T-helper 2 cell (primary cell): Measurements from ENCODE around the gene SEMA3F.
A peak's percentile ranks its signal among the peaks of the same experiment; 100 is the strongest.

Source experiments
- DNase-seq, 5 experiments: peaks; one replicate each; pipeline versions ENCODE4 v3.0.0 to v3.0.0-alpha.2; 2012 to 2022

The SEMA3F gene

DNA sequence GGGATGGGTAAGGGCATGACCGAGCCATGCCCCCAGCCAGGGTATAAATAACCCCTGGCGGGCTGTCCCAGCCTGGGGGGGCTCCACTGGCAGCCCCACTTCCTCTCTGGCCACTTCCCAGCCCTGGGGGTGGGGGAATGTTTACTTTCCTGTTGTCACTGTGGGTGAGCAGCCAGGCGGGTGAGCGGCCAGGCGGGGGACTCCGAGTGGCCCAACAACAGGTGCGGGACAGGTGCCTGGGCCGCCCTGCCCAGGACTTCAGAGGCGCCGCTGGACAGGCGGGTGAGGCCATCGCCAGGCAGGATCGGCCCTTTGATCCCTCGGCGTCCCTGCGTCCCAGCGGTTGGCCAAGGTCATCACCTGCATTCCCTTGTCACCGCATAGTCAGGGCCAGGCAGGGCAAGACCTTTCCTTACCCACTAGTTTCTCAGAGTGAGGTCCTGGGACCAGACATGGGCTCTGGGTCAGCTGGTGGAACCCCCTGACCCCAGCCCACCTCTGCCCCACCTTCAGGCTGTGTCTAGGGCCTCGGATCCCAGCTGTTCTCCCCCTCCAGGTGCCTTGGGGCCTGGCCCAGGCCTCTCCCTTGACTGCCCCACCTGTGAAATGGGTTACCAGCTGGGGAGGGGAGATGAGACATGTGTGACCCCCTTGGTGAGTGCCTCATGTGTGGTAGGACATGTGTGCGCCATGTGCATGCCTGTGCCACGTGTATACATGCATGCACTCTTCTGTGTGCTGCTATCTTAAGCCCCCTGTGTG, 16.6 kb downstream of the SEMA3F start:
- no peak for DNase-seq

- DNase-seq, result no peak
Measured at GRCh38 chr3:50172626-50173220, 17.6 kb downstream of the SEMA3F start.

GRCh38 chr3:50173685-50174516, 18.8 kb downstream of the SEMA3F start:
- DNase-seq, result peak in 1 of 5 experiments; percentile 33

- no peak for DNase-seq
Measured at GRCh38 chr3:50174517-50174895, 19.4 kb downstream of the SEMA3F start.

- DNase-seq, result no peak
Measured at GRCh38 chr3:50174947-50175524, 19.9 kb downstream of the SEMA3F start.

DNA sequence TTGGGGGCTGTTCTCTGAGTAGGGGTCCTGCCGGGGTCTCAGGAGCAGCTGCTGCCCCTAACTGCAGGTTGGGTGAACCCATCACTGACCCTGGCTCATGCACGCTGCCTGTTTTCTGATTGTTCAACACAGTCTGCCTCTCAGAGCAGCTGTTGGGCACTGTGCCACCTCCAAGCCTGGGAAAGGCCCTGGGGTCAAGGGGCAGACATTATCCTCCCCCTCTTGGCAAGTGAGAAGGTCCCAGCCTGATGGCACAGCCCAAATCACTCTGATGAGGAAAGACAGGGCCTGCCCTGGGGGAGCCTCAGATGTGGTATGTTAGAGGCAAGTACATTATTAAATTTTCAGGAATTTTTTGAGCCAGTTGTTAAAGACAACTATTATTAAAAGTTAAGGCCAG, 22.2 kb downstream of the SEMA3F start:
- no peak for DNase-seq

DNA sequence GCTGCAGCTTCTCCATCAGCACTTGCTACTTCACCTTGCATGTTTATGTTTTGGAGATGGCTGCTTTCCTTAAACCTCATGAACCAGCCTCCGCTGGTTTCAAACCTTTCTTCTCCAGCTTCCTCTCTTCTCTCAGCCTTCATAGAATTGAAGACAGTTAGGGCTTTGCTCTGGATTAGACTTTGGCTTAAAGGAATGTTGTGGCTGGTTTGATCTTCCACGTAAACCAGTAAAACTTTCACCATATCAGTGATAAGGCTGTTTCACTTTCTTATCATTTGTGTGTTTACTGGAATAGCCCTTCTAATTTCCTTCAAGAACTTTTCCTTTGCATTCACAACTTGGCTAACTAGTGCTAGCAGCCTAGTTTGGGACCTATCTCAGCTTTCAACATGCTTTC, 24.6 kb downstream of the SEMA3F start:
- DNase-seq, result no peak

DNA sequence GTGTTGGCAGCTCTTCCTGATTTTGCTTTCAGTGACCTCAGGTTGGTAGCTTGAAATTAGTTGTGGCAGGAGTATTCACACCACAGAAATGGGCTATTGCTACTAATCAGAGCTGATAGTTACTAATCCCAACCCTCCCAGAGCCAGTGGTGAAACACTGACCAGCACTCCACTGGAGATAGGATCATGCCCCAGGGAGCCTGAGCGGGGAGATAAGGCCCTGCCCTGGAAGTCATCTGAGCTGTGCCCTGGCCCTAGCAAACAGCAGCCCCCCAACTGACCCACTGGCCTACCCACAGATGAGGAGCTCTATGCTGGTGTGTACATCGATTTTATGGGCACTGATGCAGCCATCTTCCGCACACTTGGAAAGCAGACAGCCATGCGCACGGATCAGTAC, 26.9 kb downstream of the SEMA3F start:
- DNase-seq, result no peak

- no peak for DNase-seq
Measured at GRCh38 chr3:50182533-50183099, 27.5 kb downstream of the SEMA3F start.

GRCh38 chr3:50183755-50184154, 28.6 kb downstream of the SEMA3F start:
- DNase-seq, result no peak

DNA sequence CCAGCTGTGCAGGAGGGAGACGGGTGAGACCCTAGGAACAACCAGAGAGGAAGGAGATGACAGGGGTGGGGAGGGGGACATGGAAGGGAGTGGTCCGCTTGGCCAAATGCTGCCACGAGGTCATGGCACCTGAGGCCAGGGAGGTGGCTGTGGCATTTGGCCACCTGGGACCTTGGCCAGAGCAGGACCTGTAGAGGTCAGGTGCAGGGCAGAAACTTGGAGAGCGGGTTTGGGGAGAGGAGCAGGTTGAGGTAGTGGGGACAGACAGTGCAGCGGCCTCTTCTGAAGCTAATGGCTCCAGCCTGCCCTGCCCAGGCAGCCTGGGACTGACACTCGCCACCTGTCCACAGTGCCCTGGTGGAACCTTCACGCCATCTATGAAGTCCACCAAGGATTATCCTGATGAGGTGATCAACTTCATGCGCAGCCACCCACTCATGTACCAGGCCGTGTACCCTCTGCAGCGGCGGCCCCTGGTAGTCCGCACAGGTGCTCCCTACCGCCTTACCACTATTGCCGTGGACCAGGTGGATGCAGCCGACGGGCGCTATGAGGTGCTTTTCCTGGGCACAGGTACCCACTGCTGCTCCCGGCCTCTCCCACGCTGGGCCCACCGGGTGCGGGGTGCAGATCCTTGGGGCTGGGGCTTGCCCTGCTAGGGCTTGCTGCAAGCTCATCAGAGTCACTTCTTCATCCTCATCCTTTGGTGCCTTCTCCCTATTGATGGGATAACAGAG, 29.3 kb downstream of the SEMA3F start:
- DNase-seq, result no peak

GRCh38 chr3:50185230-50185629, 30.1 kb downstream of the SEMA3F start:
- no peak for DNase-seq

DNA sequence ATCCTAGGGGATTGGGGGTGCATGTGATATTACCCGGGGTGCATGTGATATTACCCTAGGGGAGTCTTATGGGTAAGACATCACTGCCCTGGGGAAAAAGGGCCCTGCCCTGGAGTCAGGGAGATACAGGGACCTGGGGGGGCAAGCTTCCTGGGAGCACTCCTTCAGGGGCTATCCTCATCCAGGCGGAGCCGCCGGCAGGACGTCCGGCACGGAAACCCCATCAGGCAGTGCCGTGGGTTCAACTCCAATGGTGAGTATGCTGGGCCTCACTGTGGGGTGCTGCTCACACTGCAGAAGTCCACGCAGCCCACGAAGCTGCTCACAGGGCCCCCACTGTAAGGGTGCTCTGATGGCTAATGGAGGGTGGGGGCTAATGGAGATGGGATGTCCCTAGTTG, 31.0 kb downstream of the SEMA3F start:
- no peak for DNase-seq

- DNase-seq, result no peak
Measured at GRCh38 chr3:50187750-50188149, 32.6 kb downstream of the SEMA3F start.

GRCh38 chr3:50189274-50189673, 34.1 kb downstream of the SEMA3F start:
- peak in 1 of 5 experiments; percentile 49 for DNase-seq

GRCh38 chr3:50189989-50190388, 34.9 kb downstream of the SEMA3F start:
- no peak for DNase-seq

DNA sequence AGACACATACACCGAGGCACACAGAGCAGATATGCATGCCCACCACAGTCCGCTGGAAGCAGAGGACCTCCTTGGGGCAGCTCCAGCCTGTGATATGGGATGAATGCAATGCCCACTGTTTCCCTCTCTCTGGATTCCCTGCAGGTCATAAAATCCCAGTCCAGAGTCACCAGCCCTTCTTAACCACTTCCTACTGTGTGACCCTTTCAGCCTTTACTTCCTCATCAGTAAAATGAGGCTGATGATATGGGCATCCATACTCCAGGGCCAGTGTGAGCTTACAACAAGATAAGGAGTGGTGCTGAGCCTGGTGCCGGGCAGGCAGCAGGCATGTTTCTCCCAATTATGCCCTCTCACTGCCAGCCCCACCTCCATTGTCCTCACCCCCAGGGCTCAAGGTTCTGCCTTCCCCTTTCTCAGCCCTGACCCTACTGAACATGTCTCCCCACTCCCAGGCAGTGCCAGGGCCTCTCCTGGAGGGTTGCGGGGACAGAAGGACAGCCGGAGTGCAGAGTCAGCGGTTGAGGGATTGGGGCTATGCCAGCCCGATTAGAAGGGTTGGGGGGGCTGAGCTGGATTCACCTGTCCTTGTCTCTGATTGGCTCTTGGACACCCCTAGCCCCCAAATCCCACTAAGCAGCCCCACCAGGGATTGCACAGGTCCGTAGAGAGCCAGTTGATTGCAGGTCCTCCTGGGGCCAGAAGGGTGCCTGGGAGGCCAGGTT, 36.0 kb downstream of the SEMA3F start, which contains the start of gene GNAT1:
Gene GNAT1, plus strand, starts transcription at position 675 of the 725 bp plus-strand sequence. CDS start 116 bp downstream, outside the sequence.
- DNase-seq, result no peak

DNA sequence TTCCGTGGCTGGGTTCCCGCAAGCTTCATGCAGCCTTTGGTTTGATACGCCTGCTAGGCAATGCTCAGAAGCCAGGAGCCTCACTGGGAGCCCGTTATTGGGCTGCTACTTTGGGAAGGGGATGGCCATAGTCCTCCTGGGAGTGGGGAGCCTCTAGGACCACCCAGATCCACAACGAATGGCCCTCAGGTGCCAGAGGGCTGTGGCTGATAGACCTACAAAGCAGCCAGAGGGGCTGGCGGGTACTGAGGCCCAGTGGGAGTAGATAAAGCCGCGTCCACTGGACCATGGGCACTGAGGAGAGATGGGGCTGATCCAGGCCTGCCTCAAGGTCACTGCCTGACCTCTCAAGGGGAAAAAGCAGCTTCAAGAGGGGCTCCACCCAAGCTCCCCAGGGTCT, 37.0 kb downstream of the SEMA3F start:
- DNase-seq, result no peak

- peak; percentile 63 to 81 (median 70) for DNase-seq
Measured at GRCh38 chr3:50192689-50193141, 37.6 kb downstream of the SEMA3F start.

DNA sequence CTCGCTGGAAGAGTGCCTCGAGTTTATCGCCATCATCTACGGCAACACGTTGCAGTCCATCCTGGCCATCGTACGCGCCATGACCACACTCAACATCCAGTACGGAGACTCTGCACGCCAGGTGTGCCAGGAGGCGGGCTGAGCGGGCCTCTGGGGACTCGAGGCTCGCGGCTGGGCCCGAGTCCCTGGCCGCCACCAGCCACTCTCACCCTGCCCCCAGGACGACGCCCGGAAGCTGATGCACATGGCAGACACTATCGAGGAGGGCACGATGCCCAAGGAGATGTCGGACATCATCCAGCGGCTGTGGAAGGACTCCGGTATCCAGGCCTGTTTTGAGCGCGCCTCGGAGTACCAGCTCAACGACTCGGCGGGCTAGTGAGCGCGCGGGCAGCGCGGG, 38.2 kb downstream of the SEMA3F start:
- DNase-seq, result no peak

DNA sequence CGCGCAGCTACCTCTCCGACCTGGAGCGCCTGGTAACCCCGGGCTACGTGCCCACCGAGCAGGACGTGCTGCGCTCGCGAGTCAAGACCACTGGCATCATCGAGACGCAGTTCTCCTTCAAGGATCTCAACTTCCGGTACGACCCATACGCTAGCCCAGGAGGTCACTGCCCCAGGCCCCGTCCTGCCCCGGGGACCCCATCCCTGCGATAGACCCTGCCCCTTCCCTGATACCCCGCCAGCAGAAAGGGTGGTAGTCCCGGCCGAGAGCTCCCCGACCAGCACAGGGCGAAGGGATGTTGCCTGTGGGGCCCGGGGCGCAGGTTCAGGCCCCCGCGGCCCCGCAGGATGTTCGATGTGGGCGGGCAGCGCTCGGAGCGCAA, 38.6 kb downstream of the SEMA3F start:
- DNase-seq, result no peak
